ENCODE data around the gene AFAP1.

AFAP1 gene

DNA sequence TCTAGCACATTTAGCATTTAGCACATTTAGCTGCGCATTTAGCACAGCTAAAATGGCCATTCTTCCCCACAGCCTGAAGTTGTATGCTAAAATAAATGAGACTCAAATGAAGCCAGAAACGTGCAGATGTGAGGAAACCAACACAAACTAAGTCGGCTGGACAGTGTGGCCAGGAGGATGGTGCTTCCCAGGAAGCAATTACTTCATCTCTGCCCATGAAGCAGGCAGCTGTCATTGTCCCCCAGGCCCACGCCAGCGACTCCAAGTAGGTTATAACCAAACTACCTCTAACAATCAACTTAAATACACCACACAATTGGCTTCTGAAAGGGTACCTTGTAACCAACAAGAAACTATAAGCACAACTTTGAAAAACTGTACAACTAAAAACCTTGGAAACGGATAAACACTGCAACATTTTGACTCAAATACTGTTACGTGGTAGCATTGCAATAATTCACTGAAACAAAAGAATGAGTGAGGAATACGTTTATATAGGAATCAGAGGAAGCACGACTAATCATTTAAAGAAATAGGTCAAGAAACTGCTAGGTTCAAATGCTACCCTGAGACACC, 39.2 kb downstream of the AFAP1 start:
- no peaks in the 10 kb centered on the region for H3K27me3 Mint-ChIP-seq
- H3K9me3 Mint-ChIP-seq = no peaks in the 10 kb centered on the region
- peaks cover 35% of the 10 kb centered on the region for H3K4me1 Mint-ChIP-seq
- DNase-seq (ENCODE audit: low spot score in 2 of 2) = no peak
- peaks cover 1% of the 10 kb centered on the region for H3K36me3 Mint-ChIP-seq (ENCODE audit: insufficient read depth)
- ATAC-seq (replicated peaks; ENCODE audit: extremely low read depth, poor library complexity, severe bottlenecking) = no peak
- H3K4me3 Mint-ChIP-seq = no peak overlapping the region
- H3K27ac Mint-ChIP-seq (ENCODE audit: low read depth) = no peak overlapping the region

DNA sequence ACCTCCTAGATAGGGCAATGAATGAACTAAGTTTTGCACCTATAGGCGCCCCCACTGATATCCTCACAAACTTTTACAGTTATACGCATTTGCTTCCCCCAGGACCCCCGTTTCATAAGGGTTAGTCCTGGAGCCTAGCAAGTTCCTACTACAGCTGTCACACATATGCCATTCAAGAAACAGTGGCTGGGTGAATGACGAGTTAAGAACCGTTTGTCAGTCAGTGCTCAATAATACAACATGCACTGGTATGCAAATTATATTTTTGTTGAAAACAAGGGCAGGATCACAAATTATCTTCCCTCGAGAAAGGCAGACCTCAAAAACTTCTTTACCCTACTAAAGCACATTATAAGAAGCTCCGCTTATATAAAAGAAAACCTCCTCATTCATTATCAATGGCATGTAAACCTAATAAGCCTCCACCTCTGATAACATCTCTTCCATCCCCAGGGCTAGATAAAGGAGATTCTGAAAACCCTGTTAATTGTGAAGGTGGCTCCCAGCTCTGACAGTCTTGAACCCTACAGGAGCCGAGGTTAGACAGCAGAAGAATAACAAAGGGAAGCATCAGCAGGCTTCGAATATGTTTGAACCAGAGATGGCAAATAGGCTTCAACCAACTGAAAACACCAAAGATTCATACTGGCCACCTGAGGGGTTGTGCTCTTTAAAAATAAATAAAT, 40.3 kb downstream of the AFAP1 start:
- no peak for ATAC-seq (replicated peaks; ENCODE audit: extremely low read depth, poor library complexity, severe bottlenecking)
- peaks cover 35% of the 10 kb centered on the region for H3K4me1 Mint-ChIP-seq

DNA sequence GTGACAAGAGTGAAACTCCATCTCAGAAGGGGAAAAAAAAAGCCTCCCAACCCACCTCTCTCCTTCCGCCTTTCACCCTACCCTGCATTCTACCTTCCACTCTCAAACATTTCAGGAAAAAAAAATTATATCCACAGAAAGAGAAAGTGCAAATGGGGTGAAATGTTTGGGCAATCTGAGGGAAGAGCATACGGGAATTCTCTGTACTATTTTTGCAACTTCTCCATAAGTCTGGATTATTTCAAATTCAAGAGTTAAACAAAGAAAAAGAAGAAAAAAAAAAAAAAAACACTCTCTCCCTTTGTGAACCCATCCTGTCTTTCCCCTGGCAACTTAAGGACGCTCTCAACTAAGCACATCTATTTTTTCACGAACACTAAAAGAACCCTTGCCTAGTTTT, 41.3 kb downstream of the AFAP1 start:
- H3K4me1 Mint-ChIP-seq = peaks cover 35% of the 10 kb centered on the region
- H3K9me3 Mint-ChIP-seq = no peaks in the 10 kb centered on the region
- no peak overlapping the region for H3K27ac Mint-ChIP-seq (ENCODE audit: low read depth)
- DNase-seq (ENCODE audit: low spot score in 2 of 2) = no peak
- no peak for ATAC-seq (replicated peaks; ENCODE audit: extremely low read depth, poor library complexity, severe bottlenecking)
- no peaks in the 10 kb centered on the region for H3K27me3 Mint-ChIP-seq
- H3K4me3 Mint-ChIP-seq = no peak overlapping the region
- H3K36me3 Mint-ChIP-seq (ENCODE audit: insufficient read depth) = peaks cover 1% of the 10 kb centered on the region

More for the DNA sequence above, 40.3 kb downstream of the AFAP1 start:
- Mint-ChIP-seq H3K27me3 (no peaks in the 10 kb centered on the region), H3K9me3 (no peaks in the 10 kb centered on the region), H3K27ac (ENCODE audit: low read depth) (no peak overlapping the region), H3K4me3 (no peak overlapping the region), H3K36me3 (ENCODE audit: insufficient read depth) (peaks cover 1% of the 10 kb centered on the region)
- no peak for DNase-seq (ENCODE audit: low spot score in 2 of 2)

DNA sequence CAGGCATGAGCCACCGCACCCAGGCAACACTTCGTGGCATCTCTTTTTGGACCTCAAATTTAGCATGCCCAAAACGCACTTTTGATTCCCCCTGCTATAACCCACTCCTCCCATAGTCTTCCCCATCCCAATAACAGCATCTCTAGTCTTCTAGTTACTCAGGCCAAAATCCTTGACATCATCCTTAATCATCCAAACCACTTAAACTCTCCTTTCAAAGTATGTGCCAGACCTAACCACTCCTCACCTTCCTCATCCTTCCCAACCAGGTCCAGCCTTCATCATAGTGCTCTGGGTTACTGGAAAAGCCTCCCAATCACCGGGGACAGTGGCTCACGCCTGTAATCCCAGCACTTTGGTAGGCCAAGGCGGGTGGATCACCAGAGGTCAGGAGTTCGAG, 41.9 kb downstream of the AFAP1 start:
- Mint-ChIP-seq H3K4me1 (peaks cover 31% of the 10 kb centered on the region), H3K36me3 (ENCODE audit: insufficient read depth) (peaks cover 1% of the 10 kb centered on the region), H3K4me3 (no peak overlapping the region), H3K9me3 (no peaks in the 10 kb centered on the region), H3K27ac (ENCODE audit: low read depth) (no peak overlapping the region), H3K27me3 (no peaks in the 10 kb centered on the region)
- DNase-seq (ENCODE audit: low spot score in 2 of 2) = no peak
- ATAC-seq (replicated peaks; ENCODE audit: extremely low read depth, poor library complexity, severe bottlenecking) = no peak

DNA sequence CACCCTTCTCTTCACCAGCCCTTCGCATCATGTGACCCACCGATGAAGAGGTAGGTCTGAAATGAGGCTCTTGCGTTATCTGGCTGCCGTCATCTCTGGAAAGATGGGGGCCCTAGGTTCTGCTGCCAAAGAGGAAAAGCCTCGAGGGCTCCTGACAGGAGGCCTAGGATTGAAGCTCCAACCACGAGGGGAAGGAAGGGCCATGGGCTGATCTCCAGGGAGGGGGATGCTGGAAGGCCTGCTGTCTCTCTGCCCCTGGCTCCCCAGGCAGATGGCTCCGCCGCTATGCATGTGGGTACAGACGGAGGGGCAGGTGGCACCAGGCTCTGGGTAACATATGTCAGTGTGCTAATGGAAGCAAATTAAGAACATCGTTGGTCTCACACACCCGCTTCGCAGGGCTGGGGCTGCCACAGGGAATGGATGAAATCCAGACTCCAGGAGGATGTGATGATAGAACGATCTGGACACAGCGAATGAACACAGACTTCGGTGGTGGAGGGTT, 44.9 kb downstream of the AFAP1 start:
- no peak for DNase-seq (ENCODE audit: low spot score in 2 of 2)
- no peaks in the 10 kb centered on the region for H3K9me3 Mint-ChIP-seq
- no peak for ATAC-seq (replicated peaks; ENCODE audit: extremely low read depth, poor library complexity, severe bottlenecking)
- peaks cover 1% of the 10 kb centered on the region for H3K36me3 Mint-ChIP-seq (ENCODE audit: insufficient read depth)
- no peak overlapping the region for H3K4me3 Mint-ChIP-seq
- H3K27ac Mint-ChIP-seq (ENCODE audit: low read depth) = no peak overlapping the region
- H3K27me3 Mint-ChIP-seq = no peaks in the 10 kb centered on the region
- H3K4me1 Mint-ChIP-seq = peaks cover 19% of the 10 kb centered on the region

DNA sequence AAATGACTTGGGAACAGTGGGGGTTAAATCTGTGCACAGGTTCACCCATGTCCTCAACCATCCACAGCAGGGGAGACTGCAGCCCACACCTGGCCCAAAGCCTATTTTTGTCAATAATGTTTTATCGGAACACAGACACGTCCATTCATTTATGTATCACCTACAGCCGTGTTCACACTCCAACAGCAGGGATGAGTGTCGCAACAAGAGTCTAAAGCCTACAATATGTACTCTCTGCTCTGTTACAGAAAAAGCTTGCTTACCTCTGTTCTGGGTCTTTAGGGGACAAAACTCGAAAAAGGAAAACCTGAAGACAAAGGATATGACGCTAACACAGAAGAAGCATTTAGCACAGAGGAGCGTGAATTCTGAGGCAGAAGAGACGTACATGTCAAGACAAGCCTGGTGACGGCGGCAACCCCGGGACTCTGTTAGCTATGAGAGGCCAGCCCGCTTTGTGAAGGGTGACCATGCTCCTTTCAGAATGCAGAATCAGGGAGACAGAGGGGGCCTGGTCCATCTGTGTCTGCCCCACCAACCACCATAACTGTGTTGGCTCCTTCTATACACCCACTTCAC, 45.5 kb downstream of the AFAP1 start:
- Mint-ChIP-seq H3K4me1 (peaks cover 19% of the 10 kb centered on the region), H3K4me3 (no peak overlapping the region), H3K27ac (ENCODE audit: low read depth) (no peak overlapping the region), H3K9me3 (no peaks in the 10 kb centered on the region), H3K27me3 (no peaks in the 10 kb centered on the region), H3K36me3 (ENCODE audit: insufficient read depth) (peaks cover 1% of the 10 kb centered on the region)
- DNase-seq (ENCODE audit: low spot score in 2 of 2) (no peak), ATAC-seq (replicated peaks; ENCODE audit: extremely low read depth, poor library complexity, severe bottlenecking) (no peak)

DNA sequence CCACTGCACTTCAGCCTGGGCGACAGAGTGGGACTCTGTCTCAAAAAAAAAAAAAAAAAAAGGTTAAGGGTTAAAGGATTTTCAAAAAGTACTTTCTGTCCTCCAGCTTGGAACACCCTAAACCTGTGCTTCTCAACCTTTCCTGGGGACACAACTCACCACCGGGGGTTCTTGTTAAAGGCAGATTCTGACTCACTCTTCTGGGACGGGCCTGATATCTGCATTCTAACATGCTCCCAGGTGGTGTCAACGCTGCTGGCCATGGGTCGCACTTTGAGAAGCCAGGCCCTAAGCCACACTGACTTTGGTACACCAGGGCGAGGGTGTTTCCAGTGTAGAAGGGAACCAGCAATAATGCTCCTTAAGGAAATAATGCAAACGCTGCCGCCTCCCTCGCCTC, 46.1 kb downstream of the AFAP1 start:
- no peaks in the 10 kb centered on the region for H3K27me3 Mint-ChIP-seq
- H3K36me3 Mint-ChIP-seq (ENCODE audit: insufficient read depth) = peaks cover 3% of the 10 kb centered on the region
- no peak for DNase-seq (ENCODE audit: low spot score in 2 of 2)
- ATAC-seq (replicated peaks; ENCODE audit: extremely low read depth, poor library complexity, severe bottlenecking) = no peak
- no peak overlapping the region for H3K4me3 Mint-ChIP-seq
- no peak overlapping the region for H3K27ac Mint-ChIP-seq (ENCODE audit: low read depth)
- peaks cover 19% of the 10 kb centered on the region for H3K4me1 Mint-ChIP-seq
- H3K9me3 Mint-ChIP-seq = no peaks in the 10 kb centered on the region

DNA sequence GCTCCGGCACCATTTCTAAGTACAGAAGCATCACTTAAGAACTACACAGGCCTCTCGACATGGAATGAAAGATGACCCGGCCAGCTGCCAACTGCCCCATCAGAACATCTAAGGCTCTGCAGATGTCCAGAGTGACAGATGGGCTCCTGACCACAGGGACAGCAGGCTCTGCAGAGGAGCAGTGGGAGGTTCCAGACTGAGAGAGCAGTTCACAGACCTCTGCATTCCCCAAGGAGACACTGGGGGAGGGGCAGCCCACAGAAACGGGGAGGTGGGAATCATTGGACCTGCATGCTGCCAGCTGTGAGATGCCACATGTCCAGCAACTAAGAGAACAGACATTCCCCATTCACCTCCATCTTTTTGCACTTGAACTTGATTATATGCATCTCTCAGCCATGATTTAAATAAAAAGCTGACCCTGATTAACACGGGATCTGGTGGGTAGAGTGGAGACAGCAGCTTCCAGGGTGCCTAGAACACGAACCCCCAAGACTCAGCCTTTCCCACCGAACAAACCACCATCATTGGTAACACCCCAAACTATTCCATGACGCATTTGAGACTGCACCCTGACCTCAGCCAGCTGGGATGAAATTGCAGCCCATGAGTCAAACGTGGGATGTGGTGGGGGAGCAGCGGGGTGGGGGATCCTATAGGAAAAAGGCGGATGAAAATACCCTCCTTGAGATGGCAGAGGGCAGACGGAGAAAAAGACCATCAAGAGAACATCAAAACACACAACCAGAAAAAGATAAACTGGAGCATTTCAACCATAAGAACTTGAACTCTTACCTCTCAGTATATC, 47.2 kb downstream of the AFAP1 start:
- H3K27me3 Mint-ChIP-seq = no peaks in the 10 kb centered on the region
- DNase-seq (ENCODE audit: low spot score in 2 of 2) (no peak), ATAC-seq (replicated peaks; ENCODE audit: extremely low read depth, poor library complexity, severe bottlenecking) (no peak)
- no peak overlapping the region for H3K27ac Mint-ChIP-seq (ENCODE audit: low read depth)
- no peak overlapping the region for H3K4me3 Mint-ChIP-seq
- H3K36me3 Mint-ChIP-seq (ENCODE audit: insufficient read depth) = peaks cover 4% of the 10 kb centered on the region
- peaks cover 12% of the 10 kb centered on the region for H3K4me1 Mint-ChIP-seq
- peaks cover 6% of the 10 kb centered on the region for H3K9me3 Mint-ChIP-seq

DNA sequence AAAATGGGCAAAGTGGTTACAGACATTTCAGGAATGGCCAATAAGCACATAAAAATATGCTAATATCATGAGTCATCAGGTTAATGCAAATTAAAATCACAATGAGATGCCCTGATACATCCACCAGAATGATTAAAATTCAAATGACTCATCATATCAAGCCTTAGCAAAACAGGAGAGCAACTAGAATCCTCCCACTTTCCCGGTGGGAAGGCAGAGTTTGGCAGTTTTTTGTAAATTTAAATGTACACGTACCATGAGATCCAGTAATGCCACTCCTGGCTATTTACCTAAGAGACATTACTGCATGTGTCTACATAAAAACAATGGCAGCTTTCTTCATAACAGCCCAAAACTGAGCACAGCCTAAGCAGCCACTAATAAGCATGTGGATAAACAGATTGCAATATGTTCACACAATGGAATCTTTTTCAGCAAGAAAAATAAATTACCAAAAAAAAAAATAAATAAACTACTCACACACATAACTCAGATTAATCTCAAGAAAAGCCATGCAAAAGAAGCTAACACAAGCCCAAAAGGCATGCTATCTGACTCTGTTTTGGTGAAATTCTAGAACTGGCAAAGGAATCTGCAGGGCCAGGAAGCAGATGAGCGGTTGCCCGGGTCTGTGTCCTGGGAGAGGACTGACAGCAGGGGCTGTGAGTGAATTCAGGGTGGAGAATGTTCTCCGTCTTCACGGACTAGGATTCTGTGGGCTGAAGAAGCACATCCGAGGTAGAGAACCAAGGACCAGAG, 48.8 kb downstream of the AFAP1 start:
- no peak overlapping the region for H3K27ac Mint-ChIP-seq (ENCODE audit: low read depth)

DNA sequence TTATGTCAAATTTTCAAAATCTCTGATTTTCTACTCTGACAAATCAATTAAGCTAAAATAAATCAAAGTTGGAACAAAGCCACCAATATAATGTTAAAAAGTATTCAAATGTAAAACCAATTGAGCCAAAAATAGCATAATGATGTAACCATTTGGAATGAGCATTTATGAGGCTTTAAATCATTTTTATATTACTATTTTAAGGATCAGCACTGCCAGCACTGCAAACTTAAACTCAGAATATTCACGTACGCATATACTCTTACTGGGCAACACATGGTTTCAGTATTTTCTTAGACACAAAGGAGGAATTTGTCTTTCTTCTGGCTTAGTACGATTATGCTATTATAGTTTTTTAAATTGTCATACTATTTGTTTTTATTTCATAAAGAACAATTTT, 52.2 kb downstream of the AFAP1 start:
- peaks cover 27% of the 10 kb centered on the region for H3K4me1 Mint-ChIP-seq
- DNase-seq (ENCODE audit: low spot score in 2 of 2) (no peak), ATAC-seq (replicated peaks; ENCODE audit: extremely low read depth, poor library complexity, severe bottlenecking) (no peak)
- no peak overlapping the region for H3K27ac Mint-ChIP-seq (ENCODE audit: low read depth)
- peaks cover 6% of the 10 kb centered on the region for H3K9me3 Mint-ChIP-seq
- H3K27me3 Mint-ChIP-seq = no peaks in the 10 kb centered on the region
- H3K4me3 Mint-ChIP-seq = no peak overlapping the region
- H3K36me3 Mint-ChIP-seq (ENCODE audit: insufficient read depth) = peaks cover 3% of the 10 kb centered on the region

More for the DNA sequence above, 48.8 kb downstream of the AFAP1 start:
- ATAC-seq (replicated peaks; ENCODE audit: extremely low read depth, poor library complexity, severe bottlenecking) (no peak), DNase-seq (ENCODE audit: low spot score in 2 of 2) (no peak)
- no peaks in the 10 kb centered on the region for H3K27me3 Mint-ChIP-seq
- H3K4me3 Mint-ChIP-seq = no peak overlapping the region
- H3K9me3 Mint-ChIP-seq = peaks cover 6% of the 10 kb centered on the region
- H3K36me3 Mint-ChIP-seq (ENCODE audit: insufficient read depth) = peaks cover 3% of the 10 kb centered on the region
- H3K4me1 Mint-ChIP-seq = peaks cover 19% of the 10 kb centered on the region

DNA sequence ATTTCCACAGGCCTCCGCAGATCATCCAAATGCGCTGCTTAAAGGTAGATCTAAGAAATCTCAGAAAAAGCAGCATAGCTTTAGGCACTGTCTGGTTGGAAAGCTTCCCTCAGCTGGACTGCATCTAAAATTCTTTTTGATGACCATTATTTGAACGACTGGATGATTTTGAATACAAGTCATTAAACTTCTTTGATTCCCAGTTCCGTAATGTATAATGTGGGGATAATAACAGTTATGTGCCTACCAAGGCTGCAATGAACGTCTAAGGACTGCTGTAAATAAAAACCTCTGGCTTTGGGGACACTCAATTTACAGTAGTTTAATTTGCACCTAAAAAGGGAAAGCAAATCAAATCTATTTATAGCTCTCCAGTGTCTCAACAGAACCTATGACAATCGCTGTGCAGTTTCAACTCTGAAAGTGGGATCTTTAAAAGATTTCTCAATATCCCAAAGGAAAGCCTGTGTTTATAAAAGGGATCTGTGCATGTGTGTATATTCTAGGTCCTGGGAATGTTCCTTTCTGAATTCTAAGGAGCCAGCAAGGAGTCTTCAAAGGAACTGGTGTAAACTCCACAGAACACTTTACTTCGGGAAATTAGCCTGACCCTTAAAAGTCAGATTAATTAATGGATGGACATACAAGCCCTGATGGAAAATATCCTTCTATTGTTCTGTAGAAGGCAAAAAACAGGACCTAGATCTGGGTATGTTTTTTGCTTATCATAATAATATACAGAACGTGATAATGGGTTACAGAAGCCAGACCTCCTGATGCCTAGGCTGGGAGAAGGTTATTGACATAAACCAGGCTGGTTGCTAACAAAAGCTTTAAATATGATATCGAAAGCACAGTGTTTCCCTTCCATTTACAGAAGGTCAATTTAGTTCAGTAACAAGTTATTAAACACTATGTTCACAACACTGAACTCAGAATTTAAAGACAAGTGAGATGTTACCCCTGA, 53.4 kb downstream of the AFAP1 start:
- Mint-ChIP-seq H3K36me3 (ENCODE audit: insufficient read depth) (peaks cover 3% of the 10 kb centered on the region), H3K9me3 (peaks cover 6% of the 10 kb centered on the region), H3K4me1 (peaks cover 20% of the 10 kb centered on the region), H3K27ac (ENCODE audit: low read depth) (no peak overlapping the region), H3K27me3 (no peaks in the 10 kb centered on the region), H3K4me3 (no peak overlapping the region)
- ATAC-seq (replicated peaks; ENCODE audit: extremely low read depth, poor library complexity, severe bottlenecking) = no peak
- no peak for DNase-seq (ENCODE audit: low spot score in 2 of 2)

Measured in central memory CD8-positive, alpha-beta T cell (primary cell).